GM19455 (cell line): Measurements from ENCODE around the gene DIP2C.

Experiments used
- ATAC-seq: cut with Tn5 transposase; IDR thresholded peaks from one replicate; pipeline ENCODE4 v1.9.1; 2021; ENCODE audit not compliant: unreplicated experiment

DIP2C gene

DNA sequence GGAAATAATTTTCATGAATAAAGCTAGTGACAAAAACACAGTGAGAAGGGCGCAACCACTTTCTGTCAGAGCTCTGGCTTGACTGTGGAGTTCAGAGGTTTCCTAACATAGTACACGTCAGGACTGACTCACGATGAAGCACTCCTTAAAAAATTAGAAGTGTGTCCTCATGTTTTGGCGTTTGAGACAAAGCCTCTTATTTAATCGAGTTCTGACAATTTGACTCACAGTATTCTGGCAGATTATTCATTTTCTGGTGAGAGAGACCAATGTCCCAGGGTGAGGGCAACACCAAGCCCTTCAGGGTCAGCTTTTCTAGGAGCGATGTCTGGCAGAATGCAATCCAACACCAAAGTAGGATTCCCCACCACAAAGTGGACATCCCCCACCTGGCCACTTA is 108.7 kb downstream of the DIP2C start:
- no peak for ATAC-seq

DNA sequence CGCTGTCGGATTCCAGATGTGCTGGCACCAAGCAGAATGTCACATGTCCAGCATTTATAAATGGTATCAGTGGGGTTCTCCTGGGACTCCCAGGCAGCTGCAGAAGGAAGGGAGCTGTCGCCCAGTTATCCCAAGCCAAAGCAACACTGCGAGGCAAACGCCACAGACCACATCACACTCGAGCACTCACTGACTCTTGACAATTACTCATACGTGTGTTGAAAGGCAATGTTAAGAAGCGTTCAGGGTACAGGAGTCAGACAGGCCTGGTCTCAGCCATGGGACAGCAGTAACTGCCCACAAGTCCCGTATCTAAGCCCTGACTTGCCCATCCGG is 113.4 kb downstream of the DIP2C start:
- ATAC-seq, result no peak

DNA sequence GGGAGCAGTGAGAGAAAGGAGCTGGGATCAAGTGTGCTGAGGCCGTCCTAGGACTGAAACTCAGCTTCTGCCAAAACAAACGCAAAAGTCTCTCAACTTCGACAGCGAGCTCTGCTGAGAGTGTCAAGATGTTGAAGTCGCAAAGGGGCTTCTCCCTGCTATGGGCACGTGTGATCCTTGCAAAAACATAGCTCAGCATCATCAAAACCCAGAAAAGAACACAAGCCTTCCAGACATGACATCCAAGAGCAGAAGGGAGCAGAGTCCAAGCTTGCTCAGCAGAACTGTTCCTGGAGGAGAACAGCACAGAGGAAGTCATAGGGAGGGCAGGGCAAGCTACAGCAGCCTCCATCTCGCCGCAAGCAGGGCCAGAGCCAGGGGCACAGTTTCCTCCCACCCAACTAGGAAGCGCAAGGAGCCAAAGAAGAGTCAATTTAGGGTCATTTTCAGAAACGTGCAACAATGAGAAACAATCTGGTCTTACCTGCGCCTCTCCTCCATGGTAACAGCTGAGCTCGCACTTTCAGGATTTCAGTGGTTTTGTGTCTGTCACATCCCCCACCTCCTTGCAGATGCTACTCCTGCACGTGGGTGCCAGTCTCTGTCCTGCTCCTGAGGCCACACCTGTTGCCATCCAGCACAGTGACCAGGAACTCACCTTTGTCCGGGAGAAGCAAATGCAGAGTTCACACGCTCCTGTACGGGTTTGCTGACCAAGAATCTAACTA is 113.9 kb downstream of the DIP2C start:
- no peak for ATAC-seq

DNA sequence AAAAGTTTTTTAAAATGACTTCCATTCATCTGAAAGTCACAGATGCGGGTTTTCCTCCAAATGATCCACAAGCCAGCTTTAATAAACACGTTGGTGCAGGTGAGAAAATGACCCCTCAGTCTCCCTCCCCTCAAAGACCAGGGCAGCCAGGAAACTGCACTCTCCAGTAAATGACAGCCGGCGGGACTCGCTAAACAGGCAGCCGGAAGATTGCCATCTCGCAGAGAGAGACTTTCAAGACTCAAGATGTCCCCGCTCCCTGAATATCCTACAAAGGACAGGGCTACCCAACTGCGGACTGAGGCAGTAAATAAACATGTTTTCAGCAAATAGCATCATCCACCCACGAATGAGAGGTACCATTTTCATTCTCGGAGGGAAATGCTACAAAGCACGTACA is 116.8 kb downstream of the DIP2C start:
- ATAC-seq, result no peak

DNA sequence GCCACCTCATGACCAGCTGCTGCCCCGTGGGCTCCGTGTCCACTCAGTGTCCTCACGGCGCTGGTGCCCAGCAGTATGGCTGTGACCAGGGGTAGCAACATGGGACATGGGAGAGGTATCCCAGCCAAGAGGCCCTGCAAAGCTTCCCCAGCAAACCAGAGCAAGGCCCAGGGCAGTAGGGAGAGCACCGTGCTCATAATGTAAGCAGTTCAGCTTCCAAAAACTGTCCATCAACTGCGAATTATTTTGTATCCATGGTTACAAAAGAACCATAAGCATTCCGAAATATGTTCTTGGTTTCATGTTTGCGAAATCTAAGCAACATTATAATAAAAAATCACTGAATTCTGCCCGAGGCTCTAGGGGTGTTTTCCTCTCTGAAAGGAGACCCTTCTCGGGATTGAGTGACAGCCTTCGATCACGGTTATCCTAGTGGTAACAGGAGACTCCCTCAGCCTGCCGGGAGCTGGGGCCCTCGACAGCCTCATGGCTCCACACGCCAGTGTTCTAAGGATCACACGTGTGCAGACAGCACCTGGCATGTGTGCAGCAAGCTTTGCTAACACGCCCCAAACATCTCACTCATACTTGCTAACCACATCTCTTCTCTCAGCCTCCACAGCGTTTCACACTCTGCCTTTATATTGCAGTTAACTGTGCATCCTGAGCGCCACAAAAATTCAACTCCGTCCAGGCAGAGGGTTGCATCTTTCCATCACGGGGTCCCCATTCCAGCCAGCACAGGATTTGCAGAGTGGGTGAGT is 117.6 kb downstream of the DIP2C start:
- no peak for ATAC-seq

DNA sequence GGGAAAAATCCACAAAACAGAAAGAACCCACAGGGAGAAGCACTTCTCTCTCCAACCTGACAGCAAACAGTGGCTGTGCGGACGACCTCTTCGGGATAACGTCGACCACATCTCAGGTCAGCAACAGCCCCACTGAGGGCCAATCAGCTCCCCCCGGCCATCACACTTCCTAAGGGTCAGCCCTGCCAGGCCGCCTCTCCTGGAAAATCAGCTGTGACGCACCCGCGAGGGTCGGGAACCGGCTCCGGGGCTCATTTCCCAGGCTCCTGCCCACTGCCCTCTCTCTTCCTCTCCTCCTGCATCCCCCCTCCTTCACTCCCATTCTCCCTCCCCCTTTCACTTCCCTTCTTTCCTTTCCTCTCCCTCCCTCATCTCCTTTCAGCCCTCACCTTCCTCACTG is 118.3 kb downstream of the DIP2C start:
- no peak for ATAC-seq

DNA sequence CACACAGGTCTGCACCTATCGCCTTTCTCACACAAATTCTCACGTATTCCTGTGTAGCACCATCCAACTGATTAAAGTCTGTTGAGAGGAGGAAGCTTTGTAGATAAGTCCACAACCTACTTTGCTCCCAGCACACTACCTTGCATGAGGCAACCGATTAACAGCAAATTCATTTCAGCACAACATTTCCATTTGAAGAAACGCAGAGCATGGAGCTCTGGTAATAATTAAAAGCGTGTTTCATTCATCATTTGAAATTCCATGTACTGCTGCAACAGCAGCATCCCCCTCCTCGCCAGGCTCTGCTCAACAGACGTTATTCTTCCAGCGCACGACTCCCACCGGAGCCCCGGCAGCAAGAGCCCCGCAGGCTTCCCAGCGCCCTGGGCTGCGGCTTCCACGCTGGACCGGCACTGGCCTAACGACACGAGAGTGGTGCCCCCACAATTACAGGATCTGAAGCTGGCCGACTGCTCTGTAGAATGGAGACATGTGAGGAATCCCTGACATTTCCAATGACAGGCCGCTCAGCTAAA is 118.8 kb downstream of the DIP2C start:
- no peak for ATAC-seq

DNA sequence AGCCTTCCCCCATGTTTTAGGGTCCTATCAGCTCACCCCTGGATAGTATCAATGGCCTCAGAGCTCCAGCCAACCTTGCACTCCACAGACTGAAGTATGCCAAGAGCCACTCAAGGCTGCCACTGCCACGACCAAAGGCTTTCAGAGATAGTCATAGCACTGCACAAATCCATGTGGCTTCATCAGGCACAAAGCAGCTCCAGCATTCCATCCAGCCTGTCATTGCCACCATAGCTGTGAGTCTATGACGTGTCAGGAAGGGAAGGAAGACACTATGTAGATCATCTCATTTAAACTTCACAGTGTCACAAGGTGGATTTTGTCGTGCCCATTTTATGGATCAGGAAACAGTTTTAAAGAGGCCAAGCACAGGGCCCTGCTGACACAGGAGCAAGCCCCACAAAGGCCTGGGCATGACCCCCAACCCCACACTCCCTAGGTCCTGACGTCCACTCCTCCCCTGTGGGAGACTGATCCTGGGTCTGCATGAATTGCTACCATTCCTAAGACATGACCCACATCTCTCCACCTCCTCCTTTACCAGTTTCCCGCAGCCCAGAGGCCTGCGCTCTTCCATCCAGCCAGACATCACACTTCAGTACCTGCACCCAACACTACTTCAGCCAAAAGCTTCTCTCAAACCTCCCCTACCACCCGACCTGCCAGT is 119.4 kb downstream of the DIP2C start:
- no peak for ATAC-seq

DNA sequence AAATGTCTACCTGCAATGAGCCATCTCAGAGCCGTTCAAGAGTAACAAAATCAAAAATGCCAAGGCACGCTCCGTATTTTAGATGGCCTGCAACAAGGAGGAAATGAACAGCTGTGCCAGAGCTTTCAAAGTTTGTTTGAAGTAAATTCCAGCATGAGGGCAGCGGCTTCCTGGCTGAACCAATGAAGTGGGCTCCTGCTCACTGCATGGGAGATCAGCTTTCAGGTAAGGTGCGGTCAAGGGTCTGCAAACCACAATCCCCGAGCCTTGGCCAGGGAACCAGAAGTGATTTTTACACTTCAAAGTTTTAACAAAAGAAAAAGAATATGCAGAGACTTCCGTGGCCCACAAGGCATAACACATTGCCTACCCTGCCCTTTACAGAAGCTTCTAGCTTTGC is 120.6 kb downstream of the DIP2C start:
- no peak for ATAC-seq

DNA sequence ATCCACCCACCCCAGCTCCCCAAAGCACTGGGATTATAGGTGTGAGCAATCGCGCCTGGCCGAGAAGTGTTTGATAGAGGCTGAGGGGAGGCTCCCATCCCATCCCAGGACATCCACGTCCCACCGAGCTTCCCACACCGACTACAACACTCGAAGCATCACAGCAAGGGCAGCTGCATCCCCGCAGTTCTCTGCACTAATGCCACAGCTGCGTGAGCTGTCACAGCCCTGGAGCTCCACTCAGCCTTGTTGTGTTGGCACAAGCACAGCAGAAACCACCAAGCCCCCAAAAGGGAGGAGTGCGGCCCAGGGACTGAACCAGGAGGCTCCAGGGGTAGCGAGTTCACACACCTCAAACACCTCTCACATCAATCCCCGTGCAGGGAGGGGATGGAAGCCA is 121.6 kb downstream of the DIP2C start:
- ATAC-seq, result no peak

DNA sequence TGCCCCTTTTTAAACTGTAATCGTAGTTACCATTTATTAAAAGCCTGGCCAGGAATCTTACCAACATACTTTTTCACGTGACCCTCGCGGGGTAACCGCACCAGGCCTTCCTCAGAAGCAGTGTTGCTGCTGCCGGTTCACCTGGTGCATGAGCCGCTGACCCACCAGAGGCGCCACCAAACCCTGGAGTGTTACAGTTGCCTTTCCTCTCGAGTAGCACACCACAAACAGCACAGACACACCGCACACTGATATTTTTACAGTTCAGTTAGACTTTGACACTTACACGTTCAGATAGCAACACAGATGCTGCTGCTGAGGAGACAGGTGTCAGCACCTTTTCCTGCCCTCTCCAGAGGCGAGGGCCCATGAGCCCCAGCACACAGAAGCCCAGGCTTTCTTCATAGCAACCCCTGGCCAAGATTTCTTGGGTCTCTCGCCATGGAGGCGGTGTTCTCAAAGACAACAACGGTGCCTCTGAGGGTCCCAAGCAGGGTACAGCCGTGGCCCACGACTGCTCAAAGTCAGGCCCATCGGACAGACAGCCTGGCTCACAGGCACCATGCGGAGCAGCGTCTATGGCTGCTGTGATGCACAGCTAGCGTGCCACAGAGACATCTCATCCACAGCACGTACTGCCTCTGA is 123.1 kb downstream of the DIP2C start:
- no peak for ATAC-seq

DNA sequence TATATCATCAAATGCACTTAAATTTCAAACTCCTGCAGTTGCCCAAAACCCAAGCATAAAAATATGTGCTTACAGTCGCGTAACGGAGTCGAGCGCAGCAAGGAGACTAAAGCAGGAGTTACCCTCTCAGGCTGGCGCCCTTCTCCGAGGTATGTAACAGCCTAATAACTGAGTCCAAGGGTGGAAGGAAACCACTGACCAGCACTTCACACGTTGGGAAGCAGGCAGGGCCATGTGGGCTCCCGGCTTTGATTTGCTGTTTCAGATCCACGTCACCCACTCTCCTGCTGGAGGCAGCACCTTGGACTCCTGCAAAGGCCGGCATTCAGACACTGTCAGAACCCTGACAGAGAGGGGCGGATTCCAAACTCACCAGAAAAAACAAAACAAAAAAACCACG is 123.8 kb downstream of the DIP2C start:
- ATAC-seq, result no peak

DNA sequence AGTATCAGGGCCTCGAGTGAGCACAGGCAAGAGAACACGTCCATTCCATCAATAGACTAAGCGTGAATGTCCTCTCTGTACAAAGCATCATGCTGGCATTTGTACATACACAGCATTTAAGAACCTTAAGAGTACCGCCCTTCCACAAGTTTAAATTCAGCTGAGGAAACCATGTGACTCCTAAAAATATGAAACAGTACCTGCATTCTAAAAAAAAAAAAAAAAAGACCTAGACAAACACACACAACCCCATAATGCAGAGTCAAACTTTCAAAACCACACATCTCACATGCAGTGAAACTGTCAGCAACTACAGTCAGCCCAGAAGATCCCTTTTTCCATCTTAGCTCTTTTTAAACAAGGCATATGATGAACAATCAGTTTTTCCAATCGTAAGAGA is 124.3 kb downstream of the DIP2C start:
- ATAC-seq, result no peak

DNA sequence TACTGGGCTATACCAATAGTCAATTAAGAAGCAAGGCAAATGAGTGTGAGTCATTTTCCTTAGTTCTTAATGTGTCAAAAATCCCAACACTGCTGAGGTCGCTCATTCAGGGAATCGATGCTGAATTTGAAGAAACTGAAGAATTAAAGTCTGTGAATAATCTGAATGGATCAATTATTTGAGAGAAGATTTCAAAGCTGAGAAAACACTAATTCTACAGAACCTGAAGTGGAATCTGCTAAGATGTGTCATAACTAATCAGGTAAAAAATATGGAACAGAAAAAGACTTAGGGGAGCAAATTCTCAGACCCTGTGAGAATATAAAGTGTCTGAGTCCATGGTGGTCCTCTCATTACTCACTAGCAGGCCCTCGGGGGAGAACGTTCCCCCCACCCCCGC is 125.6 kb downstream of the DIP2C start:
- ATAC-seq, result no peak

DNA sequence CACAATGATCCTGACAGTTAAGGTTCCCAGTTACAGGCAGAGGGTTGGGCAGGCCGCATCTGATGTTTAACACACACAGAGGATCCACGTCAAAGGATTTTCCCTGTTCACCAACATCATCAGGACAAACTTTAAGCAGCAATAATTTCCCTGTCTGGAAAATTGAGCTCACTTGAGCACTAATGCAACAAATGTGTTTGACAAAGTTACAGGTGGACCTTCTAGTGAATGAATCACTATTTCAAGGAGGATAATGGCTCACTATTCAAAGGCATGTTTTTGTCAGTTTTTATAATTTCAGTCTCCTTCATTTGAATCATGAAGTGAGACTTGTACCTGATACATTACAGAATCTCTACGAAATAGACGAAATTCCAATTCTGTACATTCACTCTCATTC is 127.3 kb downstream of the DIP2C start:
- no peak for ATAC-seq

DNA sequence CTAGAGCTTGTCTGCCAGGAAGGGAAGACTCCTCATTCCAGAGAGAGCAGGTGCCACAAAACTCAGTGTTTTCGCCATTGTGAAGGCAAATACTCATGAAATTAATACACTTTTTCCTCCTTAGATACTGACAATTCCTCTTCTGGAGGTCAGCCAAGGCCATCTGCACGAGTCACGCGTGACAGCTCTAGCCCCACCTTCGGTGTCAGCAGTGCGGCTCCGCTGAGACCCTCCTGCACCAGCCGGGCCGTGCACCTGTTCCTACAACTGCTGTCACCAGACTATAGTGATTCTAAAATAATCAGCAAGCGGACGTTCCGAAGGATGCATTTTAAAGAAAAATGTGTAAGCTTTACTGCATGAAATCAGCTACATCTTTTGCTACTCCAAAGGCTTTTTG is 127.7 kb downstream of the DIP2C start:
- no peak for ATAC-seq

DNA sequence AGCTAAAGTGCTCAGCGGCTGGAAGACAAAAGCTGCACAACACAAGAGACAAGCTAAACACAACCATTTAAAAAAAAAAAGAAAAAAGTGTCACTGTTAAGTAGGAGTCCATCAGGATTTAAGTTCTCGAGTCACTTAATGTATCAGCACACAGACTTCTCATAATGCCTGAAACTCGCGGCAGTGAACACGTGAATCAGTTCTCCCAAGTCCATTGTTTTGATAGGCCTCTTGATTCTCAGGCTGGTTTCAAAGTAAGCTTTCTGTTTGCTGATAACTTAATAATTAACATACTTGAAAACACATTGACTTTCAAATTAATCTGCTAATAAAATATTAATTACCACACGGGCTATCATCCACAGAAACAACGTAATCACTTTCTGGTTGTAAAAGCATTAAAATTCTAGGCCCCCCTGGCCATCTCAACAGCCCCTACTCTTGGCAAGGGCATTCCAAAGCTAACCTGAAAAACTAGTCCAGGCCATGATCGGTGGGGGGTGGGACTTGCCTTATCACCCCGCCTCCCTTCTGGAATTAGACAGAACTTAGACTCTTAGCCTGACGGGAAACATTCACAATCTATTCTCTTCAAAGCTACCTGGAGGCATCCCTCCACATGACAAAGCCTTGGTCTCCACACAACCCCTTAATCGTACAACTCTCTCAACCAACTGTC is 129.0 kb downstream of the DIP2C start:
- ATAC-seq, result no peak

DNA sequence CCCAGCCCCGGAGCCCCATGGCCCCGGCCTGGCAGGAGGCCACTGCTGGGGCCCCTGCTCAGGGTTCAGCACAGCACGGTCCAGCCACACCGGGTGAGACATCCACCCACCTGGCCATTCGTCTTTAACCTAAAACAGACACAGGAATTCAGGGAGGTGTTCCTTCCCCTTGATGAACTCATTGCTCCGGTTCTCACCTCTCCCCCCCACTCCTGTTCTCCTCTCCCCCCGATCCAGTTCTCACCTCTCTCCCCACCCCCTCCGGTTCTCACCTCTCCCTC is 129.8 kb downstream of the DIP2C start:
- ATAC-seq, result no peak

DNA sequence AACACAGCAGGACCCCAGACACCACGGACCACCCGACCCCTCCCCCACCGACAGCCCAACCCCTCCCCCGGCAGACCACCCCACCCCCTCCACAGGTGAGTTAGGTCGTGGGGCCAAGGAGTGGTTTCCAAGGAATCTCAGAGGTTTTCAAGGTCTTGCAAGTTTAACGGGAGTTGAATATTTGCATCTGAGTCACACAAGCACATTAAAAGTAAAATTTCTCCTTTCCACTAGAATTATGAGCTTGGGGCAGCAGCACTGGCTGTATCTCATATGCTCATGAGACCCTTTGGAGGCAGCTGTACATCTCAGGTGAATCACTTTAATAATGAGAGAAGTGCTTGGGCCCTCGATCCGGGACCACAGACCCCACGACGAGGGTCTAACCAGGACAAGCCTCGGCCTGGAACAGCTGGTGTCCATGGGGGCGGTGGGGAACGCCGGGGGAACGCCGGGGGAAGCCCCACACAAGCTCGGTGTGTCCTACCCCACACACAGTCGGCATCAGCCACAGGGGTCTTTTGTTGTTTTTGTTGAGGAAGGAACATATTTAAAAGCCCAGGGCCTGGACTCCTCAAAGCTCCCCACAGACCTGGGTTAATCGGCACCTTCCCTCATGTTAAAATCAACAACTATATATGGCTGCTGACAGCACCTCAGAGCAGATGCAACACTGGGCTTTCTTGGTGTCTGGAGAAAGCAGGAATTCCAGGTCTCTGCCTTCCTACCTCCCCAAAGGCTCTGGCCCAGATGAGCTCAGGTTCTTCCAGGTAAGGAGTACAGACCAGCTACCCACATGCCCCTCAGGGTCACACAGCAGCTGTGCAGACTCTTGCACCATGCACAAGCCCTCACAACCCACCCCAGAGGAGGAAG is 130.3 kb downstream of the DIP2C start:
- ATAC-seq, result no peak

DNA sequence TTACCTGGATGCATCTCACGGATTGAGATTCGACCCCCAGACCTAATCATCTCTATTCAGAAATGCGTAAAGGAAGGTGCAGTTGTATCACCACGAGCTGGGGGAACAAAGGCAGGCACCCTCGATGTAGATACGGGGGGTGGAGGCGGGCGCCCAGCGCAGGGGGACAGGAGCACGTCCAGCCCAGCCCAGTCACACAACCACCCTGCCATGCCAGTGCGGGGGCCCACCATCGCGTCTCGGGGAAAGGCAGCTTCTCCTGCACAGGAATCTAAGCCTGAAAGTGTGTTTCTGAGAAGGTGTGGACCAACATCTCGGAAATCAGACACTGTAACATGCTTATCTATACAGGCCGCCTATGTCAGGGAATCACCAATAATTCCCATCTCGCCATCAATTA is 131.1 kb downstream of the DIP2C start:
- ATAC-seq, result no peak
